ENCODE data around the gene BIN1. TPM values are rescaled to one million over a fixed set of nuclear protein-coding genes. Genes with fewer than 3 reads are reported as not detected.

BIN1 gene
- total RNA-seq, 2 experiments from 2014 or later: 1.5 to 14.1 TPM

DNA sequence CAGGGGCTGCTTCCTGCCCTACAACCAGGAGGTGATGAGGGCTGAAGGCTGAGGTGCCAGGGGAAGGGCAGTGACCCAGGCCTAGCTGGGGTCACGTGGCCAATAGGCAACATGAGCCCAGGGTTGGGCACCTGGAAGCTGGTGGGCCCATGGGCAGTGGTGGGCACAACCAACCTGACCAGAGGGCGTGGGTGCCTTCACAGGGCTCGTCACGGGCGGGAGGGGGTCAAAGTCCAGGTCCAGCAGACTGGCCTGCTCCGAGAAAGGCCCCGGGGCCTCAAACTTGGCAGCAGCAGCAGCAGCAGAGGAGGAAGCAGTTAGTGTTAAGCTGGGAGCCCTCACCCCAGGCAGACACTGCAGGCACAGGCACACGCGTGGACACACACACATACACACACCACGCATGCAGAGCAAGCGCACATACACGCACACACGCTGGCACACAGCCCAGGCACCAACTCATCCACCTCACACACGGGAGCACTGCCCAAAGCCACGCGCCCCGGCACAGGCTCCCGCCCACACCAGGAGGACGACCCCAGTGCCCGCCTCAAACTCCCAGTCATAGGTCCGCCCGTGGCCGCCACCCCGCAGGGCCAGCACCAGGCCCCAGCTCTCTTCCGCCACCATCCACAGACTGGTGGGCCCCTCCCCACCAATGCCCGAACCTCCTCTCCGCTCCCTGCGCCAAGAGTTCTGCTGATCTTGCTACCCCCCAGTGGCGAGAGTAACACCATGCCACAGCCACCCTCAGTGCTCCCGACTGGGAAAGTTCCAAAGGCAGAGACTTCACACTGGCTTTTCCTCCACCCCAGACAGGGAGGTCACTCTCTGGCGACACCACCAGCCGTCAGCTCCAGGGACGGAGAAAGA lies 53.0 kb downstream of the BIN1 start:
- DNase-seq (ENCODE audit: low spot score): no peak
- no peak overlapping the region for H3K27ac ChIP-seq (ENCODE audit: low read depth, low read length, poor library complexity, severe bottlenecking)
- H3K9me2 ChIP-seq (ENCODE audit: insufficient read depth, low read length): no peaks in the 10 kb centered on the region
- H3K4me2 ChIP-seq (ENCODE audit: low read length): no peak overlapping the region
- no peaks in the 10 kb centered on the region for H3K9me3 ChIP-seq (ENCODE audit: low read length)
- no peak overlapping the region for H3K4me3 ChIP-seq (ENCODE audit: low read depth, low read length, poor library complexity, severe bottlenecking)
- H3K4me1 ChIP-seq (ENCODE audit: insufficient read depth, low read length, poor library complexity, severe bottlenecking): no peaks in the 10 kb centered on the region
- POLR2A ChIA-PET: no interaction called here
- CTCF ChIA-PET (ENCODE audit: unreplicated experiment): no interaction called here
- no peak overlapping the region for H2AFZ ChIP-seq (ENCODE audit: low read length)
- intact Hi-C loops (cut with micrococcal nuclease; ENCODE audit: unreplicated experiment): no loop called here
- TF ChIP-seq, protein P1, sequence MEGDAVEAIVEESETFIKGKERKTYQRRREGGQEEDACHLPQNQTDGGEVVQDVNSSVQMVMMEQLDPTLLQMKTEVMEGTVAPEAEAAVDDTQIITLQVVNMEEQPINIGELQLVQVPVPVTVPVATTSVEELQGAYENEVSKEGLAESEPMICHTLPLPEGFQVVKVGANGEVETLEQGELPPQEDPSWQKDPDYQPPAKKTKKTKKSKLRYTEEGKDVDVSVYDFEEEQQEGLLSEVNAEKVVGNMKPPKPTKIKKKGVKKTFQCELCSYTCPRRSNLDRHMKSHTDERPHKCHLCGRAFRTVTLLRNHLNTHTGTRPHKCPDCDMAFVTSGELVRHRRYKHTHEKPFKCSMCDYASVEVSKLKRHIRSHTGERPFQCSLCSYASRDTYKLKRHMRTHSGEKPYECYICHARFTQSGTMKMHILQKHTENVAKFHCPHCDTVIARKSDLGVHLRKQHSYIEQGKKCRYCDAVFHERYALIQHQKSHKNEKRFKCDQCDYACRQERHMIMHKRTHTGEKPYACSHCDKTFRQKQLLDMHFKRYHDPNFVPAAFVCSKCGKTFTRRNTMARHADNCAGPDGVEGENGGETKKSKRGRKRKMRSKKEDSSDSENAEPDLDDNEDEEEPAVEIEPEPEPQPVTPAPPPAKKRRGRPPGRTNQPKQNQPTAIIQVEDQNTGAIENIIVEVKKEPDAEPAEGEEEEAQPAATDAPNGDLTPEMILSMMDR (conservative IDR thresholded peaks at IDR 0.05; ENCODE audit: low read length): no peak
- no peak for TF ChIP-seq EZH2phosphoT487 (IDR thresholded peaks at IDR 0.05; ENCODE audit: borderline replicate concordance, low read depth, low read length)
- no TSS peak for BruUV-seq (replicated peaks)
- H4K20me1 ChIP-seq (ENCODE audit: insufficient read depth, low read length): no peaks in the 10 kb centered on the region
- no peaks in the 10 kb centered on the region for H3K36me3 ChIP-seq (ENCODE audit: insufficient read depth, low read length)
- H3K79me2 ChIP-seq (ENCODE audit: insufficient read depth, low read depth, low read length): no peaks in the 10 kb centered on the region

DNA sequence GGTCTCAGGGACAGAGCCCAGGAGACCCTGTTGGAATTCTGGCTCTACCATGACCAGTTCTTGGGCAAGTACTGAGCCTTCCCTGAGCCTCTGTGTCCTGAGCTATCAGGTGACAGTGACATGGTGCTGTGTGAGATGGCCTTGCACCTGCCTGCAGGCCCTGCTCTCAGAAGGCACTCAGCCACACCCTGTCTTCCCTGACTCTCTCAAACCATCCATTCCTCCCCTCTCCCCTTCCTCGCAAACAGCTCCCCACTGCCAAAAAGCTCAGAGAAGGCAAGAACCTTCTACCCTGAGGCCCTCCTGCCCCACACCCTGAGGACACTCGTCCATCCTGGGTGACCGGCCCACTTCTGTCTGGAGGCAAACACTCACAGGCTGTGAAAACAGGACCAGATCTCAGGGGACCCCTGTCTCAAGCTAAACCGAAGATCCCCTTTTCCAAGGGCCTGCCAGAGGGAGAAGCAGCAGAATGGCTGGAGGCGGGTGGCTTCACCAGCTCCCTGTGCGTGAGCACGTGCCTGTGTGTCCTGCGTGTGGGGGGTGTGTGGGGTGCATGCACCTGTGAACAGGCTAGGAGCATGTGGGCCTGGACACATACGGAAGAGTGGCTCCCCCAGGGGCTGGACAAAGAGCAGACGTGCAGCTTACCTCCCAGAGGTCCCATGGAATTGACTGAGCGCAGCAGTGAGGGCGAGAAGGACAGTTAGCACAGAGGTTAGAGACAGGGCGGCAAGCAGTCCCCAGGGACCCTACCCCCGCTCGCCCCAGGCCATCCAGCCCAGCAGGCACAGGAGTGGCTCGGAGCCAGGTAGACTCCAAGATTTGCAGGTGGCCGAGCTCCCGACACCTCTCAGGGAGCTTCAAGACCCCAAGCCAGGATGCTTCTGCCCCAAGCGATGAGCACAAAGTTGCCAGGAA lies 53.9 kb downstream of the BIN1 start:
- H3K4me1 ChIP-seq (ENCODE audit: insufficient read depth, low read length, poor library complexity, severe bottlenecking): no peaks in the 10 kb centered on the region
- intact Hi-C loops (cut with micrococcal nuclease; ENCODE audit: unreplicated experiment): no loop called here

DNA sequence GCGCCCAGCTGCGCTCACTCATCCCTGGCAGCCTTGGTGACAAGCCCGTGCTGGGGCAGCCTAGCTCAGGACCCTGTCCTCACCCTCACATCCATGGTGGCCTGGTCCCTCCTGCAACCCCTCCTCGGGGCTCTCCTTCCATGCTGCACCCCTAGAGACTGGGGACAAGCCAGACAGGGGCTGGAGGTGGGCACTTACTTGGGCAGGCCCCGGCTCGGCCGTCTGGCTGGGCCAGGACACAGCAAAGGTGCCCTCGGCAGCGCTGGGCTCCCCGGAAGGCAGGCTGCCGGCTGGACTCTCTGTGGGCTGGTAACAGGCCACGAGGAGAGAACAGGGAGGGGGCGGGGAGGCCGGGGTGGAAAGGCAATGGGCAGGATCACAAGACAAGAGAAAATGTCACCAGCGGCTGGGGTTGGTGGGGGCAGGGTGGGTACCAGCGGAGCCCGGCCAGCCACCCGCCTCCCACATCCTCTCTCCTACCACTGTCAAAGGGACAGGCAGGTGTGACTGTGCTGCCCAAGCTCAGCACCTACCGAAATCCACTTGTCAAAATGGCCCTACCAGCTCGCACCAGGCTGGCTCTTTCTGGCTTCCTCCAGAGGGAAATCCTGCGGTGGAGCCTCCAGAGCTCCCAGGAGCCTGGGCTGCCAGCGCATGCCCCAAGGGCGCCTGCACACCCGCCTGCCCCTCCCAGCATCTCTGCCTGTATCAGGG lies 54.7 kb downstream of the BIN1 start:
- Histone ChIP-seq H3K36me3 (ENCODE audit: insufficient read depth, low read length) (no peaks in the 10 kb centered on the region), H4K20me1 (ENCODE audit: insufficient read depth, low read length) (no peaks in the 10 kb centered on the region), H2AFZ (ENCODE audit: low read length) (no peak overlapping the region), H3K9me2 (ENCODE audit: insufficient read depth, low read length) (no peaks in the 10 kb centered on the region), H3K79me2 (ENCODE audit: insufficient read depth, low read depth, low read length) (no peaks in the 10 kb centered on the region), H3K4me2 (ENCODE audit: low read length) (no peak overlapping the region), H3K4me3 (ENCODE audit: low read depth, low read length, poor library complexity, severe bottlenecking) (no peak overlapping the region), H3K27ac (ENCODE audit: low read depth, low read length, poor library complexity, severe bottlenecking) (no peak overlapping the region), H3K9me3 (ENCODE audit: low read length) (no peaks in the 10 kb centered on the region), H3K4me1 (ENCODE audit: insufficient read depth, low read length, poor library complexity, severe bottlenecking) (no peaks in the 10 kb centered on the region)
- intact Hi-C loops (cut with micrococcal nuclease; ENCODE audit: unreplicated experiment): no loop called here
- BruUV-seq (replicated peaks): no TSS peak
- CTCF ChIA-PET (ENCODE audit: unreplicated experiment): interaction anchor here (0.7 kb wide), 1 partner anchor 275 kb away, joined by 3 read pairs; no protein-coding TSS in a partner anchor
- POLR2A ChIA-PET: no interaction called here
- TF ChIP-seq EZH2phosphoT487 (IDR thresholded peaks at IDR 0.05; ENCODE audit: borderline replicate concordance, low read depth, low read length): no peak
- TF ChIP-seq, protein P1 (conservative IDR thresholded peaks at IDR 0.05; ENCODE audit: low read length): no peak
- DNase-seq (ENCODE audit: low spot score): no peak

More for the DNA sequence above, 53.9 kb downstream of the BIN1 start:
- no peak overlapping the region for H3K27ac ChIP-seq (ENCODE audit: low read depth, low read length, poor library complexity, severe bottlenecking)
- no peaks in the 10 kb centered on the region for H3K9me2 ChIP-seq (ENCODE audit: insufficient read depth, low read length)
- H3K9me3 ChIP-seq (ENCODE audit: low read length): no peaks in the 10 kb centered on the region
- no TSS peak for BruUV-seq (replicated peaks)
- no peak overlapping the region for H3K4me2 ChIP-seq (ENCODE audit: low read length)
- TF ChIP-seq EZH2phosphoT487 (IDR thresholded peaks at IDR 0.05; ENCODE audit: borderline replicate concordance, low read depth, low read length): no peak
- H4K20me1 ChIP-seq (ENCODE audit: insufficient read depth, low read length): no peaks in the 10 kb centered on the region
- H3K79me2 ChIP-seq (ENCODE audit: insufficient read depth, low read depth, low read length): no peaks in the 10 kb centered on the region
- H3K4me3 ChIP-seq (ENCODE audit: low read depth, low read length, poor library complexity, severe bottlenecking): no peak overlapping the region
- DNase-seq (ENCODE audit: low spot score): no peak
- no peaks in the 10 kb centered on the region for H3K36me3 ChIP-seq (ENCODE audit: insufficient read depth, low read length)
- ChIA-PET POLR2A (no interaction called here), CTCF (ENCODE audit: unreplicated experiment) (no interaction called here)
- no peak overlapping the region for H2AFZ ChIP-seq (ENCODE audit: low read length)
